Activated CD8-positive, alpha-beta memory T cell treated with anti-CD3 and anti-CD28 coated beads, Interleukin-2, amount 50 U/mL, for 1 hour (primary cell): ENCODE data around the gene BPIFA2.

ENCODE experiments used
- DNase-seq: peaks from one replicate; pipeline ENCODE4 v3.0.0-alpha.2; 2020; ENCODE audit errors: extremely low read depth

Gene BPIFA2

GRCh38 chr20:33192912-33193501 lies 25.0 kb downstream of the BPIFA2 start:
- DNase-seq = no peak

GRCh38 chr20:33199026-33199425 lies 31.1 kb downstream of the BPIFA2 start:
- no peak for DNase-seq

- DNase-seq = no peak
These were observed 34.5 kb downstream of the BPIFA2 start for GRCh38 chr20:33202451-33202850.

GRCh38 chr20:33203444-33203843 lies 35.5 kb downstream of the BPIFA2 start:
- no peak for DNase-seq

GRCh38 chr20:33209789-33210188 lies 41.8 kb downstream of the BPIFA2 start:
- no peak for DNase-seq

GRCh38 chr20:33210371-33210770 lies 42.4 kb downstream of the BPIFA2 start:
- no peak for DNase-seq

- DNase-seq = no peak
These were observed 44.0 kb downstream of the BPIFA2 start for GRCh38 chr20:33211817-33212424.

GRCh38 chr20:33217052-33217451 lies 49.1 kb downstream of the BPIFA2 start, which contains the start of gene BPIFA3:
Gene BPIFA3, plus strand, starts transcription at chr20:33217352. Its CDS starts 185 bp downstream, at chr20:33217537.
- no peak for DNase-seq

- no peak for DNase-seq
These were observed 56.4 kb downstream of the BPIFA2 start for GRCh38 chr20:33224399-33224798.

GRCh38 chr20:33229843-33230242 lies 61.9 kb downstream of the BPIFA2 start:
- DNase-seq = no peak
